ENCODE data around the gene TLK1. TPM values are rescaled to one million over a fixed set of nuclear protein-coding genes. Genes with fewer than 3 reads are reported as not detected.

TLK1 gene
- total and polyA plus RNA-seq, 7 donors = 14.1 to 60.6 (median 37.9) TPM

- 87 to 91% methylated on average over 2 of the region's 2 CpGs for WGBS, 2 donors
- intact Hi-C loops (cut with DNase I) = no loop called here
- no peak overlapping the region for H3K4me3 ChIP-seq
- TF ChIP-seq POLR2A (IDR thresholded peaks at IDR 0.05) (no peak), CTCF (IDR thresholded peaks at IDR 0.05) (no peak), POLR2AphosphoS5 (IDR thresholded peaks at IDR 0.05) (no peak), EP300 (IDR thresholded peaks at IDR 0.05) (no peak)
- H3K4me1 ChIP-seq = no peaks in the 10 kb centered on the region
- no peak for DNase-seq
- H3K36me3 ChIP-seq = peaks cover 0 to 57% (median 8%) of the 10 kb centered on the region in 4 donors
- no peaks in the 10 kb centered on the region for H3K9me3 ChIP-seq
- no peak overlapping the region for H3K27ac ChIP-seq
- no peaks in the 10 kb centered on the region for H3K27me3 ChIP-seq
Observed at GRCh38 chr2:171004833-171005232, 155.9 kb downstream of the TLK1 start.

DNA sequence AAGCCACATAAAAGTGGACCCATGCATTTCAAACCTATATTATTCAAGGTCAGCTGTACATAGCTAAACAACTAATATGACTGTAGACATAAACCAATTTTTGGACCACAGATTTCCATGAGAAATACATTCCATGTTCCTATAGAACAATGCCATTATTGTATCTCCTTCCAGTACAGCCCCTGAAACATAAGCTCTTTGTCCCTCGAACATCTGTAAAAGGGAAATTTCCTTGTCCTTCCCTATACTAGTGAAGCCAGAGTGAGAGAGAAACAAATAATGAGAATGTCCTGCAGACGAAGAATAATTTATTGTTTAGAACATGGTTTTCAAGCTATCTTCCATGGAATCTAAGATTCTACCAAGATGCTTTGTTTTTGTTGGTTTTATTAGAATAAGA is 156.3 kb downstream of the TLK1 start:
- H3K9me3 ChIP-seq = no peaks in the 10 kb centered on the region
- intact Hi-C loops (cut with DNase I) = no loop called here
- H3K36me3 ChIP-seq = peaks cover 0 to 60% (median 8%) of the 10 kb centered on the region in 4 donors
- no peaks in the 10 kb centered on the region for H3K4me1 ChIP-seq
- no peak overlapping the region for H3K27ac ChIP-seq
- 82 to 96% methylated on average over 2 of the region's 2 CpGs for WGBS, 2 donors
- DNase-seq = no peak
- TF ChIP-seq POLR2A (IDR thresholded peaks at IDR 0.05) (no peak), CTCF (IDR thresholded peaks at IDR 0.05) (no peak)
- no peak overlapping the region for H3K4me3 ChIP-seq
- H3K27me3 ChIP-seq = no peaks in the 10 kb centered on the region

- no peak for DNase-seq
Observed at GRCh38 chr2:170999654-171000053, 161.0 kb downstream of the TLK1 start.

DNA sequence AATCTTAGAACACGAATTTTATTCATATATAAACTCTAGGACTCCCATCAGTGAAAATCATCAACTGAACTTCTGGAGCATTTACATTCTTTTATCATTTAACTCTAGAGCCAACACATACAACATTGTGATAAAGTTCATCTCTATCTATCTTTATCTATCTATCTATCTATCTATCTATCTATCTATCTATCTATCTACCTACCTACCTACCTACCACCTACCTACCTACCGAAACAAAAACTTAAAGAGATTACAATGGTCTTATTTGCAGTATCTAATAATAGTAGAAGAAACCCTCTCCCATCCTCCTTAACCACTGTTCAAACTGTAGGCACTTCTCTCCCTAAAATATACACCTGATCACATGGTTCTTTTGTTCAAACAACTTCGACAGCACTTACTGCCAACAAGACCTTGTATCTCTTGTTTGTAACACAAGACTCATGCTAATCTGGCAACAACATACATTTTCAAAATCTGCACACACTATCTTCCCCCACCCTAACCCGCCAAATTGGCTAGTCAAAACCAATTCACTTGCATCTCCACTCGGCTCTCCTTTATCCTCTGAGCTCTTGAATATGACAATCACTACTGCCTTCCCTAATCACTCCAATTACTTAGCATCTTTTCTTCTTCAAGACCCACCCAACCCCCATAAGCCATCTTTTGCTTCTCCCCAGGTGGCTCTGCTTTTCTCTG is 162.6 kb downstream of the TLK1 start:
- no peak for DNase-seq
- Histone ChIP-seq H3K27me3 (no peaks in the 10 kb centered on the region), H3K4me1 (no peaks in the 10 kb centered on the region), H3K9me3 (no peaks in the 10 kb centered on the region), H3K36me3 (peaks cover 0 to 67% (median 9%) of the 10 kb centered on the region in 4 donors), H3K4me3 (no peak overlapping the region), H3K27ac (no peak overlapping the region)
- intact Hi-C loops (cut with DNase I) = no loop called here
- no peak for TF ChIP-seq EP300 (IDR thresholded peaks at IDR 0.05)
- TF ChIP-seq POLR2A (IDR thresholded peaks at IDR 0.05) = no peak
- TF ChIP-seq CTCF (IDR thresholded peaks at IDR 0.05) = no peak
- no peak for TF ChIP-seq POLR2AphosphoS5 (IDR thresholded peaks at IDR 0.05)
- 84 to 94% methylated on average over 5 of the region's 5 CpGs for WGBS, 2 donors

More at GRCh38 chr2:170999654-171000053, 161.0 kb downstream of the TLK1 start:
- Histone ChIP-seq H3K36me3 (peaks cover 0 to 66% (median 9%) of the 10 kb centered on the region in 4 donors), H3K27me3 (no peaks in the 10 kb centered on the region), H3K27ac (no peak overlapping the region), H3K4me3 (no peak overlapping the region), H3K4me1 (no peaks in the 10 kb centered on the region), H3K9me3 (no peaks in the 10 kb centered on the region)
- intact Hi-C loops (cut with DNase I) = no loop called here
- TF ChIP-seq POLR2A (IDR thresholded peaks at IDR 0.05) = no peak
- no peak for TF ChIP-seq POLR2AphosphoS5 (IDR thresholded peaks at IDR 0.05)
- TF ChIP-seq EP300 (IDR thresholded peaks at IDR 0.05) = no peak
- no peak for TF ChIP-seq CTCF (IDR thresholded peaks at IDR 0.05)
- 86 to 96% methylated on average over 6 of the region's 6 CpGs for WGBS, 2 donors

DNA sequence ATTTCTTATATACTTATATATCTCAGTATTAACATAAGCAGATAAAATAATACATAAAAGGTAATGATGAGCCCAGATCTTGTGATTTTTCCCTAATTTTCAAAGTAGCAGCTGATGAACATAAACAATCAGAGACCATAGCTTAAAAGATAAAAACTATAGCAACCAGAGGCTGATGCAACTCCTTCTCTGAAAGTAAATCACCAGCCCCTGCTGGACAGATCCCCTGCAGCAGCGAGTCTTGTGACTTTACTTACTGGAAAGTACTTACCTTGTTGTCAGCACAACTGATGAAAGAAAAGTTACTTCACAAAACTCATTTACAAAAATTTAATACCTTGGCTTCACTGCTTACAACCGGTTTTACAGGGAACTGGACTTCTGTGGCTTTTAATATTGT is 164.4 kb downstream of the TLK1 start:
- H3K27me3 ChIP-seq = no peaks in the 10 kb centered on the region
- no peak overlapping the region for H3K27ac ChIP-seq
- 96 to 99% methylated on average over 2 of the region's 2 CpGs for WGBS, 2 donors
- H3K9me3 ChIP-seq = no peaks in the 10 kb centered on the region
- H3K4me3 ChIP-seq = no peak overlapping the region
- no peak for DNase-seq
- intact Hi-C loops (cut with DNase I) = no loop called here
- no peaks in the 10 kb centered on the region for H3K4me1 ChIP-seq
- peaks cover 0 to 69% (median 15%) of the 10 kb centered on the region in 4 donors for H3K36me3 ChIP-seq
- TF ChIP-seq POLR2A (IDR thresholded peaks at IDR 0.05) = no peak
- no peak for TF ChIP-seq POLR2AphosphoS5 (IDR thresholded peaks at IDR 0.05)
- no peak for TF ChIP-seq CTCF (IDR thresholded peaks at IDR 0.05)
- TF ChIP-seq EP300 (IDR thresholded peaks at IDR 0.05) = no peak

Measured in sigmoid colon (tissue), 7 donors.